ENCODE data around the gene ATP6V0D1.

GRCh38 chr16:67397036-67397801, 83.7 kb downstream of the ATP6V0D1 start:
- TF ChIP-seq CTCF (conservative IDR thresholded peaks at IDR 0.05; ENCODE audit: low read depth in 2 of 2), result no peak
- TF ChIP-seq REST (IDR thresholded peaks at IDR 0.05; ENCODE audit: unreplicated experiment), result no peak
- no peak for TF ChIP-seq EZH2phosphoT487 (IDR thresholded peaks at IDR 0.05; ENCODE audit: unreplicated experiment)
- no peak for TF ChIP-seq POLR2AphosphoS5 (IDR thresholded peaks at IDR 0.05; ENCODE audit: low read depth)
- no peak for TF ChIP-seq CREB1 (CRISPR knock-in tag; IDR thresholded peaks at IDR 0.05; ENCODE audit: low read depth)
- no peak for TF ChIP-seq EZH2 (IDR thresholded peaks at IDR 0.05; ENCODE audit: low read depth, unreplicated experiment)
- no peak for TF ChIP-seq ZNF331 (CRISPR knock-in tag; IDR thresholded peaks at IDR 0.05; ENCODE audit: low read depth)
